Non-pigmented ciliary epithelial cell (primary cell): ENCODE results near the gene PIP5K1A.
A peak's percentile ranks its signal among the peaks of the same experiment; 100 is the strongest.
"Not testable (repeated sequence)": the region's sequence is repeated elsewhere in the genome, so short reads cannot be mapped to it uniquely, and the experiment has no call there.

Experiments used
- DNase-seq: peaks from one replicate; pipeline ENCODE4 v3.0.0-alpha.2; 2010; ENCODE audit warnings: low read depth

The PIP5K1A gene

GRCh38 chr1:151254217-151255213 is 56.2 kb downstream of the PIP5K1A start, which contains the start of gene PSMD4:
PSMD4 (plus strand) TSS chr1:151254734; CDS start chr1:151254783, 49 bp downstream.
- DNase-seq: peak; percentile 86

GRCh38 chr1:151255381-151255780 is 57.0 kb downstream of the PIP5K1A start:
- DNase-seq: no peak

- DNase-seq: no peak
Observed at GRCh38 chr1:151259351-151259750, 61.0 kb downstream of the PIP5K1A start.

- no peak for DNase-seq
Observed at GRCh38 chr1:151265446-151266236, 67.3 kb downstream of the PIP5K1A start.

GRCh38 chr1:151266315-151266714 is 68.0 kb downstream of the PIP5K1A start:
- DNase-seq: no peak

GRCh38 chr1:151266821-151267220 is 68.5 kb downstream of the PIP5K1A start:
- DNase-seq: no peak

GRCh38 chr1:151267760-151268159 is 69.4 kb downstream of the PIP5K1A start:
- no peak for DNase-seq

GRCh38 chr1:151273924-151274466 is 75.6 kb downstream of the PIP5K1A start:
- no peak for DNase-seq

GRCh38 chr1:151275341-151275740 is 77.0 kb downstream of the PIP5K1A start:
- DNase-seq: not testable (repeated sequence)

- DNase-seq: no peak
Observed at GRCh38 chr1:151277249-151277648, 78.9 kb downstream of the PIP5K1A start.

GRCh38 chr1:151281225-151281968 is 83.0 kb downstream of the PIP5K1A start:
- peak; percentile 76 for DNase-seq

- peak; percentile 100 for DNase-seq
Observed at GRCh38 chr1:151281969-151282882, 83.9 kb downstream of the PIP5K1A start, which contains the start of gene ZNF687. ZNF687 (plus strand) TSS chr1:151282299; CDS start chr1:151286292, 3,993 bp downstream.

GRCh38 chr1:151282883-151283725 is 84.8 kb downstream of the PIP5K1A start:
- DNase-seq: no peak

GRCh38 chr1:151284013-151284577 is 85.7 kb downstream of the PIP5K1A start:
- DNase-seq: no peak

- no peak for DNase-seq
Observed at GRCh38 chr1:151286619-151287340, 88.4 kb downstream of the PIP5K1A start.

GRCh38 chr1:151287341-151287699 is 89.0 kb downstream of the PIP5K1A start:
- no peak for DNase-seq

- no peak for DNase-seq
Observed at GRCh38 chr1:151287767-151288500, 89.6 kb downstream of the PIP5K1A start.

- no peak for DNase-seq
Observed at GRCh38 chr1:151288502-151288901, 90.2 kb downstream of the PIP5K1A start.
